ENCODE results near the gene AHRR. TPM values are rescaled to one million over a fixed set of nuclear protein-coding genes. Genes with fewer than 3 reads are reported as not detected.
A peak's percentile ranks its signal among the peaks of the same experiment; 100 is the strongest.

Gene AHRR
- polyA plus RNA-seq, 3 donors = 0.15 TPM; not detected in 1

GRCh38 chr5:402615-403359 lies 81.3 kb downstream of the AHRR start:
- TF ChIP-seq, protein P1, sequence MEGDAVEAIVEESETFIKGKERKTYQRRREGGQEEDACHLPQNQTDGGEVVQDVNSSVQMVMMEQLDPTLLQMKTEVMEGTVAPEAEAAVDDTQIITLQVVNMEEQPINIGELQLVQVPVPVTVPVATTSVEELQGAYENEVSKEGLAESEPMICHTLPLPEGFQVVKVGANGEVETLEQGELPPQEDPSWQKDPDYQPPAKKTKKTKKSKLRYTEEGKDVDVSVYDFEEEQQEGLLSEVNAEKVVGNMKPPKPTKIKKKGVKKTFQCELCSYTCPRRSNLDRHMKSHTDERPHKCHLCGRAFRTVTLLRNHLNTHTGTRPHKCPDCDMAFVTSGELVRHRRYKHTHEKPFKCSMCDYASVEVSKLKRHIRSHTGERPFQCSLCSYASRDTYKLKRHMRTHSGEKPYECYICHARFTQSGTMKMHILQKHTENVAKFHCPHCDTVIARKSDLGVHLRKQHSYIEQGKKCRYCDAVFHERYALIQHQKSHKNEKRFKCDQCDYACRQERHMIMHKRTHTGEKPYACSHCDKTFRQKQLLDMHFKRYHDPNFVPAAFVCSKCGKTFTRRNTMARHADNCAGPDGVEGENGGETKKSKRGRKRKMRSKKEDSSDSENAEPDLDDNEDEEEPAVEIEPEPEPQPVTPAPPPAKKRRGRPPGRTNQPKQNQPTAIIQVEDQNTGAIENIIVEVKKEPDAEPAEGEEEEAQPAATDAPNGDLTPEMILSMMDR (IDR thresholded peaks at IDR 0.05) = no peak
- Histone ChIP-seq H3K27ac (ENCODE audit: low read depth in 1 of 2, low read length in 2 of 2) (peak overlapping the region in 1 of 2 donors; percentile 36), H3K9ac (ENCODE audit: insufficient read depth, low read length, poor library complexity, severe bottlenecking) (no peak overlapping the region), H3K4me3 (replicated peaks in 1 of 3; ENCODE audit: low read depth in 2 of 3, low read length in 3 of 3) (peak overlapping the region in 1 of 3 experiments; percentile 50), H3K4me2 (replicated peaks; ENCODE audit: extremely low read depth, low read length, poor library complexity, severe bottlenecking) (peak overlapping the region; percentile 33), H3K4me1 (ENCODE audit: control insufficient read depth in 1 of 2, insufficient read depth in 2 of 2, low read length in 2 of 2) (peaks cover 19 to 29% of the 10 kb centered on the region in 2 donors), H3K27me3 (ENCODE audit: control insufficient read depth in 2 of 2, insufficient read depth in 2 of 2, low read length in 2 of 2) (peaks cover 0 to 12% of the 10 kb centered on the region in 2 donors), H3K79me2 (ENCODE audit: insufficient read depth, low read length) (no peaks in the 10 kb centered on the region), H2AFZ (ENCODE audit: insufficient read depth, low read depth, low read length, poor library complexity, severe bottlenecking) (peak overlapping the region; percentile 23), H4K20me1 (ENCODE audit: insufficient read depth, low read length) (no peaks in the 10 kb centered on the region), H3K36me3 (replicated peaks in 1 of 2; ENCODE audit: control insufficient read depth in 1 of 2, insufficient read depth in 2 of 2, low read length in 2 of 2) (no peaks in the 10 kb centered on the region), H3K9me3 (replicated peaks in 1 of 2; ENCODE audit: control insufficient read depth in 1 of 2, insufficient read depth in 1 of 2, low read length in 2 of 2) (no peaks in the 10 kb centered on the region)
- 44% methylated on average over 20 of the region's 20 CpGs for WGBS (ENCODE audit: insufficient coverage)
- intact Hi-C loops (cut with micrococcal nuclease) = no loop called here
- Mint-ChIP-seq H3K4me3 (peak overlapping the region; percentile 74 to 87), H3K4me1 (peaks cover 17% of the 10 kb centered on the region), H3K27me3 (ENCODE audit: low read depth in 3 of 3) (peaks cover 8 to 27% (median 21%) of the 10 kb centered on the region in 3 donors), H3K27ac (peak overlapping the region in 6 of 7 donors; percentile 49 to 93 (median 82)), H3K36me3 (no peaks in the 10 kb centered on the region), H3K9me3 (peaks cover 0 to 4% (median 2%) of the 10 kb centered on the region in 7 donors)
- peak; percentile 60 to 89 (median 84) for DNase-seq

DNA sequence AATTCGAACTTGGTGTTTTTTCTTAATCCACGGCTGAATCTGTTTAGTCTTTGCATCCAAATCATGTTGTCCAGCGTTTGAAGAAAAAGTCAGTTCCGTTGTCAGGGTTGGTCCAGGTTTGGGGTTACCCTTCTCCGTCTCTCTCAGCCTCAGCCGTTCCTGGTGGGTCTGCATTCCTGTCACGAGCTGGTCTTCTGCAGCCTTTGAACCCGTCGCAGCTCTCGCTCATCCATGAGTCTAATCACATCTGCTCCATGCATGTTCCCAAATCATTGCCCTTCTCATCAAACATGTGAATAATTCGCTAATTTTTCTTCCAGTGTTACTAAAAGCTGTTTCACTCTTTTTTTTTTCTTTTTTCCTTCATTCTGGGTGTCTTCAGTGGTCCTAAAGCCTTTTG lies 82.5 kb downstream of the AHRR start:
- 95% methylated on average over 11 of the region's 11 CpGs for WGBS (ENCODE audit: insufficient coverage)
- Mint-ChIP-seq H3K27me3 (ENCODE audit: low read depth in 3 of 3) (peaks cover 6 to 27% (median 18%) of the 10 kb centered on the region in 3 donors), H3K4me1 (peaks cover 17% of the 10 kb centered on the region), H3K36me3 (no peaks in the 10 kb centered on the region), H3K27ac (peak overlapping the region in 1 of 7 donors; percentile 0), H3K9me3 (peaks cover 0 to 4% (median 2%) of the 10 kb centered on the region in 7 donors), H3K4me3 (no peak overlapping the region)
- H3K79me2 ChIP-seq (ENCODE audit: insufficient read depth, low read length) = no peaks in the 10 kb centered on the region
- TF ChIP-seq, protein P1 (IDR thresholded peaks at IDR 0.05) = no peak
- H3K4me2 ChIP-seq (replicated peaks; ENCODE audit: extremely low read depth, low read length, poor library complexity, severe bottlenecking) = no peak overlapping the region
- H3K27me3 ChIP-seq (ENCODE audit: control insufficient read depth in 2 of 2, insufficient read depth in 2 of 2, low read length in 2 of 2) = peaks cover 0 to 12% of the 10 kb centered on the region in 2 donors
- H3K9me3 ChIP-seq (replicated peaks in 1 of 2; ENCODE audit: control insufficient read depth in 1 of 2, insufficient read depth in 1 of 2, low read length in 2 of 2) = no peaks in the 10 kb centered on the region
- no peak overlapping the region for H3K9ac ChIP-seq (ENCODE audit: insufficient read depth, low read length, poor library complexity, severe bottlenecking)
- intact Hi-C loops (cut with micrococcal nuclease) = no loop called here
- H3K4me3 ChIP-seq (replicated peaks in 1 of 3; ENCODE audit: low read depth in 2 of 3, low read length in 3 of 3) = no peak overlapping the region
- peaks cover 19 to 29% of the 10 kb centered on the region in 2 donors for H3K4me1 ChIP-seq (ENCODE audit: control insufficient read depth in 1 of 2, insufficient read depth in 2 of 2, low read length in 2 of 2)
- H4K20me1 ChIP-seq (ENCODE audit: insufficient read depth, low read length) = no peaks in the 10 kb centered on the region
- H2AFZ ChIP-seq (ENCODE audit: insufficient read depth, low read depth, low read length, poor library complexity, severe bottlenecking) = no peak overlapping the region
- DNase-seq = no peak
- H3K27ac ChIP-seq (ENCODE audit: low read depth in 1 of 2, low read length in 2 of 2) = no peak overlapping the region
- no peaks in the 10 kb centered on the region for H3K36me3 ChIP-seq (replicated peaks in 1 of 2; ENCODE audit: control insufficient read depth in 1 of 2, insufficient read depth in 2 of 2, low read length in 2 of 2)
